Measurements from ENCODE around the gene UBAP1.
"Not testable (repeated sequence)": the region's sequence is repeated elsewhere in the genome, so short reads cannot be mapped to it uniquely, and the experiment has no call there.

The UBAP1 gene

DNA sequence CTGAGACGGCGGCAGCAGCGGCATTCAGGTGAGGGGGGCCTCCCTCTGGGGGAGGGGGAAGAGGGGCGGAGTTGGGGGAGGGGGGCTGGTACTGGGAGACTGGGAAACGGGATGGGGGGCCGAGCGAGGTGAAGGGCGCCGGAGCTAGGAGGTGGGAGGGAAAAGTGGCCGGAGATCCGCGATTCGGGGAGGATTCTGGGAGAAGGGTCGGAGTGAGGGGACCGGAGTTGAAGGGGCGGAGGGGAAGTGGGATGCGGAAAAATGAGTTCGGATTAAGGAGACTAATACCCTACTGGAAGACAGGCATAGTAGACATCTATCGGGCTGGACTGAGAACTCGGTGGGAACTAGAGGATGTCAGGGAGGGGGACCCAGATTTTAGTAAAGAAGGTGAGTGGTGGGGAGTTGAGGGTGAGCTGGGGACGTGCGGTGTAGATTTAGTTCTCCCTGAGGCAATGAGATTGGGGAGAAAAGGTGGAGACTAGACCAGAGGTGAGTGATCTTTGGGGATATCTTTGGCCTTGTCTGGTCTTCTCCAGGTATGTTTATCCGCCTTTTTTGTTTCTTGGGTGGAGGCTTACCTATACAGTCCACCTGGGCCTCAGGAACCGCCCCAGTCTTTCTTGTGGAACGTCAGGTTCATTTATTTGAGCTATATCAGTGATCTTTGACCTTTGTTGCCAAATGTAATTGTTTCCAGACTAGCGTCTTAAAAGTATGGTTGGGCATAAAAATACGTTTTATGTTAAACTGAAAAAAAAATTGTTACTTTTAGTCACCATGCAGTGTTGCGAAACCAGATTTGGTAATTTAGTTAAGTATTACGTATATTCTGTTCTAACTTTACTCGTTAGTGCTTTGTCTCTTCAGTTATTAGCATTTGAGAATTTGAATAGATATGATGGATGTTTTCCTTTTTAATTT, 632 bp downstream of the UBAP1 start:
- DNase-seq (ENCODE audit: low read depth in 3 of 3), result no peak

- no peak for DNase-seq (ENCODE audit: low read depth in 3 of 3)
These were observed 7.1 kb downstream of the UBAP1 start for GRCh38 chr9:34185778-34186551.

DNA sequence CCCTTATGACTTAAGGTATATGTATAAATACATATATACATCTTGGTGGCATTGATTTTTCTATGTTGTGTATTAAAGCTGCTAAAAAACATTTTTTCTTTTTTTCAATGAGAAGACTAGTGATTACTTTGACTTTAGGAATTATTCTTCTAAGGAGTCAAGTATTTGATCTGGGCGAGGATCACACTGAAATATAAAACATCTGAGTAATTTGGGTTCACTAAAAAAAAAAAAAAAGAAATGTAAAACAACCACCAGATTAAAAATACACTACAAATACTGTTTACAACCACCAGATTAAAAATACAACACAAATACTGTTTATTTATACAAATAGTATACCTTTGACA, 9.0 kb downstream of the UBAP1 start:
- no peak for DNase-seq (ENCODE audit: low read depth in 3 of 3)

- no peak for DNase-seq (ENCODE audit: low read depth in 3 of 3)
These were observed 12.4 kb downstream of the UBAP1 start for GRCh38 chr9:34190996-34191892.

DNA sequence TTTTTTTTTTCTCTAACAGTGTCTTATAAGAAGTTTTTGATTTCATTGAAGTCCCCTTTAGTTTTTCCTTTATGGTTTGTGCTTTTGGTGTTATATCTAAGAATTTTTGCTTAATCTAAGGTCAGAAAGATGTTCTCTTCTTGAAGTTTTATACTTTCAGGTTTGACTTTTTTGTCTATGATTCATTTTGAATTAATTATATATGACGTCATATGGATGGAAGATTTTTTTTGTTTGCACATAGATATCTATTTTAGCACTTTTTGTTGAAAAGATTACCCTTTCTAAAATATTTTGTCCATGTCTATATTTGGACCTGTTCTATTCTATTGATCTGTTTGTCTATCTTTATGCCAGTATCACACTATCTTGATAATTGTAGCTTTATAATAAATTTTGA, 16.3 kb downstream of the UBAP1 start:
- no peak for DNase-seq (ENCODE audit: low read depth in 3 of 3)

GRCh38 chr9:34197286-34197685, 18.4 kb downstream of the UBAP1 start:
- DNase-seq (ENCODE audit: low read depth in 3 of 3), result not testable (repeated sequence)

GRCh38 chr9:34197756-34198711, 19.2 kb downstream of the UBAP1 start:
- DNase-seq (ENCODE audit: low read depth in 3 of 3), result no peak

DNA sequence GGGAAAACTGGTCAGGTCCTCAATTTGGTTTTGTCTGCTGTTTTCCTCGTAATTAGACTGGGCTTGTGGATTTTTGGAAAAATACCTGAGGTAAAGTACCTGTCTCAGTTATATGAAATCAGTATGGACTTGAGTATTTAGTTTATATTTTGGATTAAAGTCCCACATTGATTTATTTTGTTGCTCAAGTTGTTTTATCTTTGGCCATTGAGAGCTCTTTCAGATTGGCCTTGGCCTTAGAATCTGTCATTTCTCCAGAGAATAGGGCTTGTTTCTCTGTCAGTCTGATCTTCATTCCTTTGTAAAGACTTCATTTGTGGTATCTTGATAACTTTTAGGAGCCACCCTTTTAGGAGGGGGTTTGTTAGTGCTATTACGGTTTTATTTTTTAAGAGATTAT, 21.2 kb downstream of the UBAP1 start:
- no peak for DNase-seq (ENCODE audit: low read depth in 3 of 3)

- DNase-seq (ENCODE audit: low read depth in 3 of 3), result no peak
These were observed 24.6 kb downstream of the UBAP1 start for GRCh38 chr9:34203275-34203991.

GRCh38 chr9:34203992-34204635, 25.3 kb downstream of the UBAP1 start:
- DNase-seq (ENCODE audit: low read depth in 3 of 3), result no peak

DNA sequence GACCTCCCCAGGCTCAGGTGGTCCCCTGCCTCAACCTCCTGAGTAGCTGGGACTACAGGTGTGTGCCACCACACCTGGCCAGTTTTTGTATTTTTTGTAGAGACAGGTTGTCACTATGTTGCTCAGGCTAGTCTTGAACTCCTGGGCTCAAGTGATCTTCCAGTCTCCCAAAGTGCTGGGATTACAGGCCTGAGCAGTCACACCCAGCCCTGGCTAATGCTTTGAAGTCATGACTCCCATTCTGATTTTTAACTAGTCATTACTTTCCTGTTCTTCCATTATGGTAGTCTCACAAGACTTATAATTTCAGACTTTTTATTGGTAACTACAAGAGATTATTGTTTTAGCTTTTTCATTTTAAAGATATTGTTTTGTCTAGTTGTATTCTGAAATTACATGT, 26.3 kb downstream of the UBAP1 start:
- DNase-seq (ENCODE audit: low read depth in 3 of 3), result no peak

DNA sequence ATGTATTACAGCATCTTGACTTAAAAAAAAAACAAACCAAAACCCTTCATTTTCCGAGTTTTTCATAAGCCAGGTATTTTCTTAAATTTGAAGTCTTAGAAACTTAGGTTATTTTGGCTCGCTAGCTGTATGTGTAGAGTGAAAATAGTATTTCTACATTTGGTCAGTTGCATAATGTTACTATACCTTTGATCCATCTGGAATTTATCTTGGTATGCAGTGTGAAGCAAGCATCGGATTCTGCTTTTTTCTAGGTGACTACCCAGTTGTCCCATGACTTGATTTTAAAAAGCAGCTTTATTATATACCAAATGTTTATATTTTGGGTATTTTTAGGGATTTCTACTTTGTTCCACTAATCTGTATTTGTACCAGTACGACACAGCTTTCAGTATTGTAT, 27.7 kb downstream of the UBAP1 start:
- DNase-seq (ENCODE audit: low read depth in 3 of 3), result no peak

DNA sequence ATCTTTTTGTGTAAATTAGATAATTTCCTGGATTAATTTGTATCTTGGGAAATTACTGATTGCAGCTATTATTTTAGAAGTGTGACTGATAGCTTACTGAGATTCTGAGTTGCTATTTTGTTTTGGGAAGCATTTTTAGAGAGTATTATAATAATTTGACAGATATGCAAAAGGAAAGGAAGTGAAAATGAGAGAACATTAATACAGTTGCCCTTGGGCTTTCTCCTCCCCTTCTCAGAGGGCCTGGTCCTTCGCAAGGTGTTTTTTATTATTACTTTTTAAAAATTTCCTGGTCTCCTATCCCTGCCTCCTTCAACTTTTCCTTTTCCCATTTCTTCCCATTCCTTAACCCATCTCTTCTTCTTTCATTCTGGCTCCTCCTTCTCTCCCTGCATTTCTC, 32.6 kb downstream of the UBAP1 start:
- DNase-seq (ENCODE audit: low read depth in 3 of 3), result no peak

DNA sequence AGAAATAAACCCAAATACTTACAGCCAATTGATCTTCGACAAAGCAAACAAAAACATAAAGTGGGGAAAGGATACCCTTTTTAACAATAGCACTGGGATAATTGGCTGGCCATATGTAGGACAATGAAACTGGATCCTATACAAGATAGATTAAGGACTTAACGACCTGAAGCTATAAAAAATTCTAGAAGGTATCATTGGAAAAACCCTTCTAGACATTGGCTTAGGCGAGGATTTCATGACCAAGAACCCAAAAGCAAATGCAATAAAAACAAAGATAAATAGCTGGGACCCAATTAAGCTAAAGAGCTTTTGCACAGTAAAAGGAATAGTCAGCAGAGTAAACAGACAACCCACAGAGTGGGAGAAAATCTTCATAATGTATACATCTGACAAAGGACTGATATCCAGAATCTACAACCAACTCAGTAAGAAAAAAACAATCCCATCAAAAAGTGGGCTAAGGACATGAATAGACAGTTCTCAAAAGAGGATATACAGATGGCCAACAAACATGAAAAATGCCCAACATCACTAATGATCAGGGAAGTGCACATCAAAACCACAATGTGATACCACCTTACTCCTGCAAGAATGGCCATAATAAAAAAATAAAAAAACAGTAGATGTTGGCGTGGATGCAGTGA, 35.6 kb downstream of the UBAP1 start:
- not testable (repeated sequence) for DNase-seq (ENCODE audit: low read depth in 3 of 3)

GRCh38 chr9:34216325-34216724, 37.5 kb downstream of the UBAP1 start:
- DNase-seq (ENCODE audit: low read depth in 3 of 3), result no peak

GRCh38 chr9:34217015-34217414, 38.2 kb downstream of the UBAP1 start:
- DNase-seq (ENCODE audit: low read depth in 3 of 3), result not testable (repeated sequence)

DNA sequence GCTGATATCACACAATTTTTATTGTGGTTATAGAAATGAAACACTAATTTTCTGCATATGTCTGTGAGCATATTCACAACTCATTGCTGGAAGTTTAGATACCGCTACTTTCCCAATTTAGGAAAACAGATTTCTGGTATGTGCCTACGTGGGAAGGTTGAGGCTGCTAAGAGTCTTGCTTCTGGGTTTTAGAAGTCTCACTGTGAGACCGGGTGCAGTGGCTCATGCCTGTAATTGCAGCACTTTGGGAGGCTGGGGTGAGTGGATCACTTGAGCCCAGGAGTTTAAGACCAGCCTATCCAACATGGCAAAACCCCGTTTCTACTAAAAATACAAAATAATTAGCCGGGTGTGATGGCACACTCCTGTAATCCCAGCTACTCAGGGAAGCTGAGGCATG, 39.6 kb downstream of the UBAP1 start:
- DNase-seq (ENCODE audit: low read depth in 3 of 3), result no peak

GRCh38 chr9:34219421-34219820, 40.6 kb downstream of the UBAP1 start:
- DNase-seq (ENCODE audit: low read depth in 3 of 3), result no peak

- DNase-seq (ENCODE audit: low read depth in 3 of 3), result no peak
These were observed 41.4 kb downstream of the UBAP1 start for GRCh38 chr9:34220218-34220617.
